Esophagus squamous epithelium (tissue), 5 donors: ENCODE measurements around the gene CD79B. TPM values are rescaled to one million over a fixed set of nuclear protein-coding genes. Genes with fewer than 3 reads are reported as not detected.
"Not testable (repeated sequence)": the region's sequence is repeated elsewhere in the genome, so short reads cannot be mapped to it uniquely, and the experiment has no call there.

Experiments used
- DNase-seq: peaks from one replicate; lab custom pipeline; 2025; lab: John Stamatoyannopoulos, UW
- H3K27ac ChIP-seq, 4 donors: fragments of 200-600 bp; sonication (generic); one replicate each; pipeline ENCODE4 v1.5.1; 2016 to 2019; ENCODE audit warnings: mild to moderate bottlenecking in 1 of 4
- H3K27me3 ChIP-seq, 4 donors: fragments of 200-600 bp; sonication (generic); 1 replicate in 3 of 4; 2 replicates in 1 of 4; pipeline versions ENCODE4 v1.5.1 to v1.6.0; 2017 to 2021; ENCODE audit warnings: antibody characterized with exemption in 1 of 4
- H3K36me3 ChIP-seq, 3 donors: fragments of 200-600 bp; sonication (generic); one replicate each; pipeline ENCODE4 v1.5.1; 2016 to 2019
- H3K4me1 ChIP-seq, 3 donors: fragments of 200-600 bp; sonication (generic); one replicate each; pipeline ENCODE4 v1.5.1; 2017 to 2019
- H3K4me3 ChIP-seq, 4 donors: fragments of 200-600 bp; sonication (generic); 1 replicate in 3 of 4; 2 replicates in 1 of 4; pipeline ENCODE4 v1.5.1; 2016 to 2019; ENCODE audit warnings: mild to moderate bottlenecking in 2 of 4, moderate library complexity in 1 of 4
- H3K9me3 ChIP-seq, 3 donors: fragments of 200-600 bp; sonication (generic); one replicate each; pipeline ENCODE4 v1.5.1; 2016 to 2019
- POLR2A ChIP-seq, 4 donors: fragments of 450-650 bp; IDR thresholded peaks; one replicate each; pipeline ENCODE4 v1.6.1; 2017; ENCODE audit warnings: antibody characterized with exemption in 4 of 4, mild to moderate bottlenecking in 4 of 4, moderate library complexity in 3 of 4
- WGBS, 2 donors: methylation state at CpG; one replicate each; pipeline ENCODE4 v1.1.5; 2018; 5-methylcytosine and 5-hydroxymethylcytosine counted together
- intact Hi-C: fragments of 100-400 bp; cut with DNase I; formaldehyde crosslinking; loops from one replicate; pipeline ENCODE4 v1.15.0; 2022
- small RNA-seq, 4 donors: library from RNA; depleted of rRNA; stranded (forward); fragments of <200 nt; gene quantifications; one replicate each; pipeline ENCODE3, GENCODE V24; 2016
- total RNA-seq, 4 donors: library from RNA; depleted of rRNA; stranded (reverse); fragments of >200 nt; gene quantifications; one replicate each; pipeline ENCODE4 v1.1.0, GENCODE V29; 2016
- TF ChIP-seq, protein P1 (sequence below), 6 experiments: fragments of 450-650 bp in 4 of 6; fragments of 200-600 bp in 2 of 6; sonication (generic) in 2 of 6; IDR thresholded peaks; one replicate each; pipeline ENCODE4 v1.5.1; 2016 to 2019; ENCODE audit warnings: antibody characterized with exemption in 6 of 6, mild to moderate bottlenecking in 4 of 6, moderate library complexity in 4 of 6
- donor health status: DM: yes; HTN: yes; CAD: no.

Gene CD79B
- total RNA-seq, 4 donors from 2014 or later: 1.1 to 2.0 (median 1.3) TPM; not detected in 1

DNA sequence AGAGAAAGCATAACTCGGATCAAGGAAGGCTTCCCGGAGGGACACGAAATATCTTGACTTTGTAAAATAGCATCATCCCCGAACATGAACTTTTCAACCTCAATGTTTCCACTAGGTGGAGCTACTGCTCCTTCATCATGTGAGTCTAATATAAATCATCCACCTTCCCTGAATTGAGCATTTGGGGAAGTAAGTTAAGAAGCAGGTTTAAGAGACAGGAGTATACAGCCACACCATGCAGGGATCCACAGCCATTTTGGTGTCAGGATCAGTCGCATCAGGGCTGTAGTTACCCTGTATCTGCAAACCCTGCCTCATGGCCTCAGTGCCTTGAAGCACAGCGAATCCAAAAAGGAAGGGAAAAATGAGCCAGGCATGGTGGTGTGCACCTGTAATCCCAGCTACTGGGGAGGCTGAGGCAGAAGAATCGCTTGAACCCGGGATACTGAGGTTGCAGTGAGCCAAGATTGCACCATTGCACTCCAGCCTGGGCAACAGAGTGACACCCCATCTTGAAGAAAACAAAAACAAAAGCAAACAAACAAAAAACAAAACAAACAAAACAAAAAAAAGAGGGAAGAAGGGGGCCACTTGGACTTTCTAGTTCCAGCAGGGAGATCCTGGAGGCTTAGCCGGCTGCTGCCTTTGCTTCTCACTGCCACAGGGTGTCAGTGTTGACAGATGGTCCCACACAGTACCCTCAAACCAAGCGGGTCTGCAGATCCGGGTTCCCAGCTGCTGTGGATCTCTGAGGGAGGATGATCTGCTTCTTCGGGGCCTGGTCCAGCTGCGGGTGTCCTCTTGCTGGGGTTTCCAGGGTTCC, 42.9 kb downstream of the CD79B start:
- H3K4me3 ChIP-seq, H3K27me3 ChIP-seq, H3K9me3 ChIP-seq, H3K27ac ChIP-seq, intact Hi-C loops, H3K4me1 ChIP-seq, H3K36me3 ChIP-seq, DNase-seq: not testable (repeated sequence)
- WGBS, 2 donors: 19 to 23% methylated on average over 11 of the region's 13 CpGs
- TF ChIP-seq, protein P1, sequence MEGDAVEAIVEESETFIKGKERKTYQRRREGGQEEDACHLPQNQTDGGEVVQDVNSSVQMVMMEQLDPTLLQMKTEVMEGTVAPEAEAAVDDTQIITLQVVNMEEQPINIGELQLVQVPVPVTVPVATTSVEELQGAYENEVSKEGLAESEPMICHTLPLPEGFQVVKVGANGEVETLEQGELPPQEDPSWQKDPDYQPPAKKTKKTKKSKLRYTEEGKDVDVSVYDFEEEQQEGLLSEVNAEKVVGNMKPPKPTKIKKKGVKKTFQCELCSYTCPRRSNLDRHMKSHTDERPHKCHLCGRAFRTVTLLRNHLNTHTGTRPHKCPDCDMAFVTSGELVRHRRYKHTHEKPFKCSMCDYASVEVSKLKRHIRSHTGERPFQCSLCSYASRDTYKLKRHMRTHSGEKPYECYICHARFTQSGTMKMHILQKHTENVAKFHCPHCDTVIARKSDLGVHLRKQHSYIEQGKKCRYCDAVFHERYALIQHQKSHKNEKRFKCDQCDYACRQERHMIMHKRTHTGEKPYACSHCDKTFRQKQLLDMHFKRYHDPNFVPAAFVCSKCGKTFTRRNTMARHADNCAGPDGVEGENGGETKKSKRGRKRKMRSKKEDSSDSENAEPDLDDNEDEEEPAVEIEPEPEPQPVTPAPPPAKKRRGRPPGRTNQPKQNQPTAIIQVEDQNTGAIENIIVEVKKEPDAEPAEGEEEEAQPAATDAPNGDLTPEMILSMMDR (IDR thresholded peaks at IDR 0.05): peak; percentile 9 to 52 (median 31)

DNA sequence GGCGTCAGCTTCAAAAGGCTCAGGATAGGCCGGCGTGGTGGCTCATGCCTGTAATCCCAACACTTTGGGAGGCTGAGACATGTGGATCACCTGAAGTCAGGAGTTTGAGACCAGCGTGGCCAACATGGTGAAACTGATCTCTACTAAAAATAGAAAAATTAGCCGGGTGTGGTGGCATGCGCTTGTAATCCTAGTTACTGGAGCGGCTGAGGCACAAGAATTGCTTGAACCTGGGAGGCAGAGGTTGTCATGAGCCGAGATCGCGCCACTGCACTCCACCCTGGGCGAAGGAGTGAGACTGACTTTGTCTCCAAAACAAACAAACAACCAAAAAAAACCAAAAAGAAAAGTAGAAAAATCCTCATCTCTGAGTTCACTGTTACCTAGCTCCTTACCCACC, 47.0 kb downstream of the CD79B start:
- intact Hi-C loops, H3K4me1 ChIP-seq, H3K36me3 ChIP-seq, H3K27me3 ChIP-seq, H3K4me3 ChIP-seq, H3K27ac ChIP-seq, DNase-seq, H3K9me3 ChIP-seq: not testable (repeated sequence)
- 75 to 85% methylated on average over 7 to 8 of the region's 11 CpGs for WGBS, 2 donors

DNA sequence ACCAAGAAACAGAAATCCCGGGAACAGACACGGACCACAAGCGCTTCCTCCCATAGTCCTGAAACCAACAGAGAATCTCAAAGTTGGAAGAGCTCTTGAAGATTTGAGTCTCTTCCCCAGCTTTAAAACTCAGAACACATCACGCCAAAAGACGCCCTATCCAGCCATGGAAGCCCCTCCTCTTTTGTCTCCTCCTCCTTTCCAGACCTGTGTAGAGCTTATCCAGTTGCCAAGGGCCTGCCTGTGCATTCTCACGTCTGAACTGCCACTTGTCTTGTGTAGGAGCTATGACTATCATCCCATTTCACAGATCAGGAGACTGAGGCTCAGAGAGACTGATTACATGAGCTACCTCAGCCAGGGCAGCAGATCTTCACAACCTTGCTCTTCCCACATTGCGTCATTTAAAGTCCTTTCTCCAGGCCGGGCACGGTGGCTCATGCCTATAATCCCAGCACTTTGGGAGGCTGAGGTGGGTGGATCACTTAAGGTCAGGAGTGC, 49.5 kb downstream of the CD79B start:
- H3K27ac ChIP-seq, H3K36me3 ChIP-seq, H3K4me1 ChIP-seq, H3K27me3 ChIP-seq, H3K4me3 ChIP-seq, H3K9me3 ChIP-seq, intact Hi-C loops, DNase-seq: not testable (repeated sequence)
- 69 to 73% methylated on average over 5 to 6 of the region's 9 CpGs for WGBS, 2 donors

DNA sequence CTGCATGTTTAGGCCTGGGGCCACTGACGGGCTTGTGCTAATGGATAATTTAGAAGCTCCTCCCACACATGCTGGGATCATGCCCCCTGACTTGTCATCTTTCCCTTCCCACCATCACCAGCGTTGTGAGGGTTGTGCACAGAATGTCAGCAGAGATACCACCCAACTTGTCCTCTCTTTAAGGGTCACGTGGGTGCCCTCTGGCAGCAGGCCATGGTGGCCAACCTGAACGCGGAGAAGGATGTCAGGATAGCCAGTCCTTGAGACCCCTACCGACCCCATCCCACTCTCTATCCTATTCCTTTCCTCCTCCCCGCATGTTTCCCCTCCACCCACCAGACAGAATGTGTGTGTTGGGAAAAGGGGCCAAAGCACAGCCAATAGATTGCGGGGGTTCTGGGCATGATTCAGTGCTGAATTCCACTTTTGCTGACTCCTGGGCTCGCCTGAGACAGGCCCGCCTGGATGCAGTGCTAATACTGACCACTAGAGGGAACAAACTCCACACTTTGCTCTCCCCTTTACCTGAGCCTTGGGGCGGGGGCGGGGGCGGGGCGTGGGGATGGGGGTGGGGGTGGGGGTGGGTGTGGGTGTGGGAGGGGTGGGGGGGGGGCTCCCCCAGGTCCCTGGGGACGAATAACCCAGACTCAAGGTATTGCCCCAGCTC, 50.1 kb downstream of the CD79B start, which contains the start of gene GH2:
Gene GH2 (minus strand): TSS at position 10 of the 667 bp plus-strand sequence. CDS start 143 bp downstream, outside the sequence.
- no peaks in the 10 kb centered on the region for H3K9me3 ChIP-seq
- no peak within 1 kb of the TSS for H3K4me3 ChIP-seq
- H3K27me3 ChIP-seq: peaks cover 0 to 11% (median 0%) of the 10 kb centered on the region in 4 donors
- TF ChIP-seq, protein P1 (IDR thresholded peaks at IDR 0.05): peak; percentile 44 to 62 (median 54)
- no peak for TF ChIP-seq POLR2A (IDR thresholded peaks at IDR 0.05)
- no peaks in the 10 kb centered on the region for H3K36me3 ChIP-seq
- no peak for DNase-seq
- intact Hi-C loops: no loop called here
- no peaks in the 10 kb centered on the region for H3K4me1 ChIP-seq
- no peak within 1 kb of the TSS for H3K27ac ChIP-seq
- 44 to 52% methylated on average over 2 to 10 of the region's 15 CpGs for WGBS, 2 donors

DNA sequence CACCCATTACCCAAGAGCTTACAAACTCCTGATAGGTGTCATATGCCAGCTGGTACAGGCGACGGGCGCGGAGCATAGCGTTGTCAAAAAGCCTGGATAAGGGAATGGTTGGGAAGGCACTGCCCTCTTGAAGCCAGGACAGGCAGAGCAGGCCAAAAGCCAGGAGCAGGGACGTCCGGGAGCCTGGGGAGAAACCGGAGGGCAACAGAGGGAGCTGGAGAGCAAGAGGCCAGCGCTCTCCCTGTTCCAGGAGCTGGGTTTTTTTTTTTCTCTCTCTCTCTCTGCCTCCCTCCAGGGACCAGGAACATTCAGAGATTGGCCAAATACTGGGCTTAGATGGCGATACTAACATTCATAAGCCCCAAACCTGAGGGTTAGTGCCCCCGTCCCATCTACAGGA, 50.8 kb downstream of the CD79B start:
- 39 to 85% methylated on average over 7 to 9 of the region's 11 CpGs for WGBS, 2 donors
- peaks cover 0 to 16% (median 0%) of the 10 kb centered on the region in 4 donors for H3K27me3 ChIP-seq
- H3K4me3 ChIP-seq, H3K9me3 ChIP-seq, H3K4me1 ChIP-seq, H3K27ac ChIP-seq, H3K36me3 ChIP-seq, DNase-seq, intact Hi-C loops: not testable (repeated sequence)

DNA sequence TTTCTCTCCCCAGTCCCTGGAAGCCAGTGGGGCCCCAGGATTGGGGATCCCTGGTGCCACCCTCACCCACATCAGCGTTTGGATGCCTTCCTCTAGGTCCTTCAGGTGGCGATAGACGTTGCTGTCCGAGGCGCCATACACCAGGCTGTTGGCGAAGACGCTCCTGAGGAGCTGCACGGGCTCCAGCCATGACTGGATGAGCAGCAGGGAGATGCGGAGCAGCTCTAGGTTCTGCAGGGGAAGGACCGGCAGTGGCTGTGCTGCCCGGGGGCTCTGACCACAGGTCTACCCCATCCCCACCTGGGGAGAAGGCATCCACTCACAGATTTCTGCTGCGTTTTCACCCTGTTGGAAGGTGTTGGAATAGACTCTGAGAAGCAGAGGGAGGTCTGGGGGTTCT, 51.4 kb downstream of the CD79B start:
- peaks cover 0 to 16% (median 0%) of the 10 kb centered on the region in 4 donors for H3K27me3 ChIP-seq
- no peaks in the 10 kb centered on the region for H3K4me1 ChIP-seq
- no peak overlapping the region for H3K4me3 ChIP-seq
- no peaks in the 10 kb centered on the region for H3K9me3 ChIP-seq
- H3K27ac ChIP-seq: no peak overlapping the region
- DNase-seq: no peak
- intact Hi-C loops: no loop called here
- no peaks in the 10 kb centered on the region for H3K36me3 ChIP-seq
- WGBS, 2 donors: 20% methylated on average over 1 of the region's 12 CpGs; no CpG with 5 or more reads in 1 of the 2 donors
- TF ChIP-seq, protein P1 (IDR thresholded peaks at IDR 0.05): no peak
- TF ChIP-seq POLR2A (IDR thresholded peaks at IDR 0.05): no peak

Small RNA genes within 50 kb of the gene (small RNA-seq; reads per million reads assigned to genes)
- gene AC040958.1: 0 reads per million in 4 donors
- 0 reads per million in 4 donors for gene AC127029.1
- gene GH1: 0 reads per million in 4 donors

Other genes with a start within 250 kb of the CD79B start
- 1 to 10 TPM; 1.6 to 8.5 (median 4.7) TPM for gene LIMD2, start 232.2 kb downstream of the CD79B start, total RNA-seq
- 10 to 100 TPM in 3 of 4 donors, 1 to 10 TPM in 1; 9.2 to 25.4 (median 18.6) TPM for gene STRADA, start 190.5 kb downstream of the CD79B start, total RNA-seq
- gene CCDC47, start 158.7 kb downstream of the CD79B start, total RNA-seq: 10 to 100 TPM; 55.9 to 66.4 (median 63.7) TPM
- gene DDX42, start 158.2 kb downstream of the CD79B start, total RNA-seq: 10 to 100 TPM; 27.1 to 88.5 (median 51.9) TPM
- 10 to 100 TPM; 55.0 to 87.9 (median 80.7) TPM for gene PSMC5, start 104.9 kb downstream of the CD79B start, total RNA-seq
- 10 to 100 TPM; 19.8 to 52.3 (median 29.0) TPM for gene FTSJ3, start 104.7 kb downstream of the CD79B start, total RNA-seq
- gene SMARCD2, start 89.6 kb downstream of the CD79B start, total RNA-seq: 100 to 1,000 TPM; 111 to 161 (median 133) TPM
- not detected for gene CSH2, start 58.7 kb downstream of the CD79B start, total RNA-seq
- not detected for gene GH2, start 50.4 kb downstream of the CD79B start, total RNA-seq
- not detected for gene CSH1, start 35.8 kb downstream of the CD79B start, total RNA-seq
- gene CSHL1, start 21.1 kb downstream of the CD79B start, total RNA-seq: not detected
- not detected for gene GH1, start 13.5 kb downstream of the CD79B start, total RNA-seq
- gene SCN4A, start 40.6 kb upstream of the CD79B start, total RNA-seq: under 1 TPM in 2 of 4 donors, not detected in 2; under 0.01 to 0.12 TPM
- under 1 TPM in 1 of 4 donors, not detected in 3; 0.09 TPM for gene PRR29, start 66.0 kb upstream of the CD79B start, total RNA-seq
- 10 to 100 TPM in 2 of 4 donors, 1 to 10 TPM in 1, not detected in 1; 2.8 to 28.8 (median 11.8) TPM for gene ICAM2, start 88.3 kb upstream of the CD79B start, total RNA-seq
- 10 to 100 TPM in 3 of 4 donors, 1 to 10 TPM in 1; 9.2 to 19.1 (median 15.1) TPM for gene ERN1, start 197.8 kb upstream of the CD79B start, total RNA-seq